ENCODE results near the gene RTP4. TPM values are rescaled to one million over a fixed set of nuclear protein-coding genes. Genes with fewer than 3 reads are reported as not detected.

The RTP4 gene
- total and polyA plus RNA-seq, 2 of the 8 experiments (the other 6 are each of a cell fraction or from before 2014, with no cell fraction given): not detected

- TF ChIP-seq CHD7 (IDR thresholded peaks at IDR 0.05; ENCODE audit: insufficient replicate concordance, low read length) (no peak), KDM1A (IDR thresholded peaks at IDR 0.05; ENCODE audit: borderline replicate concordance, low read length) (no peak), POLR2A (IDR thresholded peaks at IDR 0.05; ENCODE audit: control extremely low read depth in 1 of 2, low read depth in 2 of 2, low read length in 2 of 2) (no peak), JUND (IDR thresholded peaks at IDR 0.05; ENCODE audit: low read length) (no peak), SRF (IDR thresholded peaks at IDR 0.05; ENCODE audit: low read depth, low read length) (no peak), RNF2 (IDR thresholded peaks at IDR 0.05; ENCODE audit: borderline replicate concordance, low read depth, low read length, missing control alignments, poor library complexity, severe bottlenecking) (no peak), CBX5 (IDR thresholded peaks at IDR 0.05; ENCODE audit: low read depth, low read length) (no peak), MAX (IDR thresholded peaks at IDR 0.05) (no peak), POU5F1 (IDR thresholded peaks at IDR 0.05; ENCODE audit: low read depth, low read length) (no peak), HDAC6 (IDR thresholded peaks at IDR 0.05; ENCODE audit: low read depth, low read length) (no peak), RXRA (IDR thresholded peaks at IDR 0.05; ENCODE audit: insufficient read depth, low read depth, low read length) (no peak)
Observed at GRCh38 chr3:187401856-187402255, 33.7 kb downstream of the RTP4 start (continued).
